Measurements from ENCODE around the gene DNAAF1. TPM values are rescaled to one million over a fixed set of nuclear protein-coding genes. Genes with fewer than 3 reads are reported as not detected.

The DNAAF1 gene
- total RNA-seq, 6 experiments from 2014 or later, result 0.37 to 5.6 (median 2.1) TPM; not detected in 2

Other genes starting within 250 kb of the DNAAF1 start
- gene MLYCD, start 246.2 kb upstream of the DNAAF1 start, total RNA-seq, result 10 to 100 TPM in 5 of 6 experiments, 1 to 10 TPM in 1; 6.6 to 15.6 (median 11.3) TPM
- gene OSGIN1, start 192.1 kb upstream of the DNAAF1 start, total RNA-seq, result 100 to 1,000 TPM in 1 of 6 experiments, 10 to 100 TPM in 5; 40.1 to 170 (median 53.9) TPM
- 10 to 100 TPM in 3 of 6 experiments, 1 to 10 TPM in 2, under 1 TPM in 1; 0.56 to 26.8 (median 7.1) TPM for gene NECAB2, start 177.1 kb upstream of the DNAAF1 start, total RNA-seq
- gene SLC38A8, start 102.5 kb upstream of the DNAAF1 start, total RNA-seq, result not detected
- gene MBTPS1, start 28.4 kb upstream of the DNAAF1 start, total RNA-seq, result 10 to 100 TPM; 34.5 to 45.6 (median 40.1) TPM
- 1 to 10 TPM; 4.3 to 8.1 (median 6.2) TPM for gene HSDL1, start 131 bp upstream of the DNAAF1 start, total RNA-seq
- 10 to 100 TPM; 11.0 to 28.3 (median 19.3) TPM for gene TAF1C, start 41.7 kb downstream of the DNAAF1 start, total RNA-seq
- gene ADAD2, start 45.8 kb downstream of the DNAAF1 start, total RNA-seq, result 1 to 10 TPM in 1 of 6 experiments, under 1 TPM in 1, not detected in 4; 0.87 to 1.0 TPM
- gene KCNG4, start 94.7 kb downstream of the DNAAF1 start, total RNA-seq, result not detected
- 1 to 10 TPM in 4 of 6 experiments, under 1 TPM in 2; 0.64 to 5.0 (median 2.3) TPM for gene WFDC1, start 149.6 kb downstream of the DNAAF1 start, total RNA-seq
- under 1 TPM in 4 of 6 experiments, not detected in 2; 0.18 to 0.51 (median 0.32) TPM for gene ATP2C2, start 223.2 kb downstream of the DNAAF1 start, total RNA-seq